GM18508 (cell line): ENCODE data around the gene ALDH1L2.
"Not testable (repeated sequence)": the region's sequence is repeated elsewhere in the genome, so short reads cannot be mapped to it uniquely, and the experiment has no call there.

ENCODE experiments used
- ATAC-seq: cut with Tn5 transposase; IDR thresholded peaks from one replicate; pipeline ENCODE4 v1.9.1; 2021; ENCODE audit warnings: moderate number of reproducible peaks; ENCODE audit not compliant: insufficient read depth, unreplicated experiment

The ALDH1L2 gene

GRCh38 chr12:104990950-104991349 is 93.3 kb downstream of the ALDH1L2 start:
- ATAC-seq, result no peak

- ATAC-seq, result peak; percentile 76
Observed at GRCh38 chr12:104986022-104986941, 98.0 kb downstream of the ALDH1L2 start, which contains the start of gene NOPCHAP1. TSS of gene NOPCHAP1 (plus strand) at chr12:104986316. CDS start at chr12:104986353, 37 bp downstream.

GRCh38 chr12:104985206-104985605 is 99.1 kb downstream of the ALDH1L2 start:
- no peak for ATAC-seq

- not testable (repeated sequence) for ATAC-seq
Observed at GRCh38 chr12:104977688-104978087, 106.6 kb downstream of the ALDH1L2 start.

- ATAC-seq, result no peak
Observed at GRCh38 chr12:104976703-104977102, 107.6 kb downstream of the ALDH1L2 start.

- no peak for ATAC-seq
Observed at GRCh38 chr12:104975587-104976343, 108.5 kb downstream of the ALDH1L2 start.

- ATAC-seq, result peak; percentile 92
Observed at GRCh38 chr12:104974626-104975290, 109.5 kb downstream of the ALDH1L2 start.

- ATAC-seq, result no peak
Observed at GRCh38 chr12:104973250-104973649, 111.0 kb downstream of the ALDH1L2 start.

- ATAC-seq, result no peak
Observed at GRCh38 chr12:104971306-104971705, 113.0 kb downstream of the ALDH1L2 start.
